Gastrocnemius medialis (tissue), 4 donors: Measurements from ENCODE around the gene C11orf91. TPM values are rescaled to one million over a fixed set of nuclear protein-coding genes. Genes with fewer than 3 reads are reported as not detected.

Experiments used
- ATAC-seq, 2 donors: fragments of 150-250 bp; one replicate each; pipeline ENCODE4 v1.9.1; 2016
- DNase-seq, 2 donors: peaks; one replicate each; pipeline ENCODE4 v3.0.0-alpha.2; 2019
- H3K27ac ChIP-seq, 4 donors: fragments of 200-600 bp; sonication (generic); 1 replicate in 1 of 4; 2 replicates in 3 of 4; pipeline ENCODE4 v1.5.1; 2016 to 2018; ENCODE audit warnings: mild to moderate bottlenecking in 2 of 4, moderate library complexity in 1 of 4
- H3K27me3 ChIP-seq, 3 donors: fragments of 200-600 bp; sonication (generic) in 2 of 3; 1 replicate in 1 of 3; 2 replicates in 2 of 3; pipeline versions ENCODE4 v1.5.1 to v1.6.0; 2016 to 2019; ENCODE audit warnings: mild to moderate bottlenecking in 1 of 3, moderate library complexity in 1 of 3
- H3K36me3 ChIP-seq, 2 donors: fragments of 200-600 bp; sonication (generic) in 1 of 2; one replicate each; pipeline ENCODE4 v1.5.1; 2017 to 2018
- H3K4me1 ChIP-seq, 2 donors: fragments of 200-600 bp; sonication (generic) in 1 of 2; one replicate each; pipeline ENCODE4 v1.5.1; 2016 to 2017; ENCODE audit warnings: mild to moderate bottlenecking in 2 of 2
- H3K4me3 ChIP-seq, 4 donors: fragments of 200-600 bp; sonication (generic) in 3 of 4; 1 replicate in 1 of 4; 2 replicates in 3 of 4; pipeline ENCODE4 v1.5.1; 2016 to 2019; ENCODE audit warnings: mild to moderate bottlenecking in 2 of 4
- H3K9me3 ChIP-seq, 3 donors: fragments of 200-600 bp; sonication (generic) in 2 of 3; 1 replicate in 1 of 3; 2 replicates in 2 of 3; pipeline ENCODE4 v1.5.1; 2016 to 2019
- POLR2A ChIP-seq, 2 donors: fragments of 450-650 bp; IDR thresholded peaks; one replicate each; pipeline ENCODE4 v1.6.1; 2017; ENCODE audit warnings: antibody characterized with exemption in 2 of 2, mild to moderate bottlenecking in 2 of 2, moderate library complexity in 2 of 2
- in situ Hi-C, 4 donors: fragments of 200-750 bp; cut with MboI; loops; one replicate each; pipeline versions ENCODE4 v1.15.0 to v1.8.0; 2017; ENCODE audit warnings: low sequenced_read_pairs in 4 of 4
- intact Hi-C: fragments of 100-400 bp; cut with DNase I; formaldehyde crosslinking; loops from one replicate; pipeline ENCODE4 v1.15.1; 2023; ENCODE audit warnings: low total_unique reads
- total RNA-seq, 4 donors: library from RNA; depleted of rRNA; stranded (reverse); fragments of >200 nt; gene quantifications; one replicate each; pipeline versions ENCODE4 v1.1.0 to v1.2.3, GENCODE V29; 2016
- TF ChIP-seq, protein P1 (sequence below), 5 experiments: fragments of 450-650 bp in 3 of 5; fragments of 200-600 bp in 2 of 5; sonication (generic) in 2 of 5; IDR thresholded peaks in 4 of 5; conservative IDR thresholded peaks in 1 of 5; 1 replicate in 4 of 5; 2 replicates in 1 of 5; pipeline ENCODE4 v1.5.1; 2016 to 2019; ENCODE audit warnings: antibody characterized with exemption in 5 of 5, mild to moderate bottlenecking in 3 of 5, moderate library complexity in 3 of 5

The C11orf91 gene
- total RNA-seq, 4 donors from 2014 or later, result not detected

DNA sequence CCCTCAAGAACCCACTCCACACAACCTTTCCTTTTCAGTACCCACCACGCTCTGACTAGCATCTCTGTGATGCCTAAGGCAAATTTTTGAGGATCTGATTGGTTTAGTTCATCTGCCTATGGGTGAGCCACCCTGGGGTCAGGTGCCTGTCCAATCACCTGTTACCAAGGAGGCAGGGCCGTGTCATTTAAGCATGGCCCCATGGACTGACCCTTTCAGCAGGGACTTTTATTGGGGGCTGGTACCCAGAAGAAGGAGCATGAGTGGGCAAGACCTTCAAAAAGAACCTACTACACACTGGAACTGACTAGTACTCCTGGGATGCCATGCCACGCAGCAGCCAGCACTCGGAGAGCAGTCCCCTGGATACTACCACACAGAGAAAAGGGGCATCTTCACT is 28.4 kb downstream of the C11orf91 start:
- Histone ChIP-seq H3K4me3 (no peak overlapping the region), H3K4me1 (peaks cover 8 to 13% of the 10 kb centered on the region in 2 donors), H3K9me3 (no peaks in the 10 kb centered on the region), H3K36me3 (no peaks in the 10 kb centered on the region), H3K27ac (no peak overlapping the region), H3K27me3 (no peaks in the 10 kb centered on the region)
- TF ChIP-seq, protein P1, sequence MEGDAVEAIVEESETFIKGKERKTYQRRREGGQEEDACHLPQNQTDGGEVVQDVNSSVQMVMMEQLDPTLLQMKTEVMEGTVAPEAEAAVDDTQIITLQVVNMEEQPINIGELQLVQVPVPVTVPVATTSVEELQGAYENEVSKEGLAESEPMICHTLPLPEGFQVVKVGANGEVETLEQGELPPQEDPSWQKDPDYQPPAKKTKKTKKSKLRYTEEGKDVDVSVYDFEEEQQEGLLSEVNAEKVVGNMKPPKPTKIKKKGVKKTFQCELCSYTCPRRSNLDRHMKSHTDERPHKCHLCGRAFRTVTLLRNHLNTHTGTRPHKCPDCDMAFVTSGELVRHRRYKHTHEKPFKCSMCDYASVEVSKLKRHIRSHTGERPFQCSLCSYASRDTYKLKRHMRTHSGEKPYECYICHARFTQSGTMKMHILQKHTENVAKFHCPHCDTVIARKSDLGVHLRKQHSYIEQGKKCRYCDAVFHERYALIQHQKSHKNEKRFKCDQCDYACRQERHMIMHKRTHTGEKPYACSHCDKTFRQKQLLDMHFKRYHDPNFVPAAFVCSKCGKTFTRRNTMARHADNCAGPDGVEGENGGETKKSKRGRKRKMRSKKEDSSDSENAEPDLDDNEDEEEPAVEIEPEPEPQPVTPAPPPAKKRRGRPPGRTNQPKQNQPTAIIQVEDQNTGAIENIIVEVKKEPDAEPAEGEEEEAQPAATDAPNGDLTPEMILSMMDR (IDR thresholded peaks at IDR 0.05 in 4 of 5, conservative IDR thresholded peaks at IDR 0.05 in 1 of 5), result no peak
- TF ChIP-seq POLR2A (IDR thresholded peaks at IDR 0.05), result no peak
- no peak for DNase-seq
- intact Hi-C loops (no loop called here), in situ Hi-C loops (no loop called here)
- no peak for ATAC-seq

DNA sequence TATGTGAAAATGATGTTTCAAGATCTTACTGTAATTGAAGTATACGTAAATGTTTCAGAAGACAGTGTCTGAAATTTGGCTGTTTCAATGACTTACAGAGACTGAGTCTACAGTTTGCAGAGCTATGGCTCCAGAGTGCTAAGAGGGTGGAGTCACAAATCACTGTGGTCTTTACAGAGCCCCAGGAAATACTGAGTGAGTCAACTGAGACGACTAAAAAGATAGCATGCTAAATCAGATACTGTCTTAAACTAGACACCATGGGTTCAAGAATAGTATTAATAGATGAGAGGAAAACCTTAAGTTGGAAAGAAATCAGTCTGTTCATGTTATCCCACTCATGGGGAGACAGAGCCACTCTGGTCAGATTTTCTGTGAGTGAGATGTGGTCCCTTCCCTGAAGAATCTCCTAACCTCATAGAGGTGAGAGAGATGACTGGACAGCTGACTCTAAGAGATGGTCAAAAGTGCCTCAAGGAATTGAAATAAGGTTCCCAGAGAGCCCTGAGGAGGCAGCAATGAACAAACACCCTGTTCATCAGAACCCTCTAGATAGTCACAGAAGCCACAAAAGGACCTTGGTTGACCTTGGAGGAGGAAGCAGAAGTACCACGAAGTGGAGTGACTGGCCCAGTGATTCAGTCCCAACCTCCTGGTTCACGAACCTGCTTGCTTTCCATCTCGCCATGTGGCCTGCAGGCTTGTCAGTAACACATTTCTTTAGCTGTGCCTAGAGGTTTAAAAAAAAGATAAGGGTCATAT is 30.2 kb downstream of the C11orf91 start:
- Histone ChIP-seq H3K36me3 (no peaks in the 10 kb centered on the region), H3K27me3 (no peaks in the 10 kb centered on the region), H3K9me3 (no peaks in the 10 kb centered on the region), H3K27ac (no peak overlapping the region), H3K4me1 (peaks cover 8 to 13% of the 10 kb centered on the region in 2 donors), H3K4me3 (no peak overlapping the region)
- intact Hi-C loops, result no loop called here
- ATAC-seq (no peak), DNase-seq (no peak)
- TF ChIP-seq, protein P1 (IDR thresholded peaks at IDR 0.05 in 4 of 5, conservative IDR thresholded peaks at IDR 0.05 in 1 of 5), result no peak
- TF ChIP-seq POLR2A (IDR thresholded peaks at IDR 0.05), result no peak
- in situ Hi-C loops, result no loop called here

DNA sequence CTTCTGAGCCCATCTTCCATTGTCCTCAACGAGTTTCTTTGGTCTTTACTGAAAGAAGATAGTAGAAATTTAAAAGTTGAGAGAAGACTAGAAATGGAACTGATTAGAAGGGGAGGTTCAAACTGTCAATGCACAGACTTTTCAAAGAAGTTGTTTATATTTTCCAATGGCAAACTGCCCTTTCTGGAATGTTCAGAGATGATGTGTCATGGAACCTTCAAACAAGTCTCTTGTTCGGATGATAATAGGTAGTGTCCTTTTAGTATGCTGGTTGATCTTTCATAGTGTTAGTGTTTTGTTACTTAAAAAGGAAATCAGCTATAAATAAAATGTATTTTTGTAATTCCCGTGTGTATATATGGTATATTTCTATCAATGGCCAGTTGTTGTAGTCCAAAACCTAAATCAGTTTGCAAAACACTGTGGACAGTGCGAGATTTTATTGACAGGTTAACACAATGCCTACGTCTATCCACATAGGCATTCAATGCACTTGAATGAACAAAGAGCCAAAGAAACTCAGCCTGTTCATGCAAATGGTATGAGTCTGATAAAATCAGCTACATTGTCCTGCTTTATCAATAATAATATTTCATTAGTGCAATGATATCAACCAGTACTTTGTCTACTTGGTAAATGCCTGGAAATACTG is 30.9 kb downstream of the C11orf91 start:
- Histone ChIP-seq H3K9me3 (no peaks in the 10 kb centered on the region), H3K4me3 (no peak overlapping the region), H3K4me1 (peaks cover 8 to 13% of the 10 kb centered on the region in 2 donors), H3K27ac (no peak overlapping the region), H3K27me3 (no peaks in the 10 kb centered on the region), H3K36me3 (no peaks in the 10 kb centered on the region)
- ATAC-seq, result no peak
- TF ChIP-seq, protein P1 (IDR thresholded peaks at IDR 0.05 in 4 of 5, conservative IDR thresholded peaks at IDR 0.05 in 1 of 5), result no peak
- TF ChIP-seq POLR2A (IDR thresholded peaks at IDR 0.05), result no peak
- no peak for DNase-seq
- intact Hi-C loops (no loop called here), in situ Hi-C loops (no loop called here)

DNA sequence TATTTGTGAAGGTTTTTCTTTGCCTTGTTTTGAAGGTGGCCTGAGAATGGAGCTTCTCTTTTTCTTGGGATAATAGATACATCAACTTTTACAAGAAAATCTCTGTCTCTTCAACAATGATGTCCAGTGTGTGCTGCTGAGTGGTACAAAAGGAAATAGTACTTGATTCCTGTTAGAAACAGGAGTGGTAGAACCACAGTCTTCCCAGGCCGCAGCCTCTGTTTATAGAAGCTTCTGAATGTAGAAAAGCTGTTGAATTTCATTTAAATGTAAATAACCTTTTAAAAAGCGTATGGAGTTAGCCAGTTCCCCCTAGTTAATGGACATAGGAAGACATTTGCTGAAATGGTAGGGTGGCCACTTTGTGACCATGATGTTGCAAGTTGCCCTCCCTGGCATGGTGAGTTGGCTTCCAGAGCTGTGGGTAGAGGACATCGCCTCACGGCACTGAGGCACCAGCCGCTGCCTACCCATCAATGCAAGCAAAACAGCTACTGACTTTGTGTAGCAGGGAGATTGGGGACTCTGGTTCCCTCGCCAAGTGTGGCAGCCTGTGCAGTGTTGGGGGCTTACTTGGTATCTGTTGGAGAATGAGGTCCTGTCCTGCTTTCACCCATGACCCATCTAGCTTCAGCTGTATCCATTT is 31.6 kb downstream of the C11orf91 start:
- Histone ChIP-seq H3K4me1 (peaks cover 8 to 13% of the 10 kb centered on the region in 2 donors), H3K9me3 (no peaks in the 10 kb centered on the region), H3K4me3 (no peak overlapping the region), H3K27ac (no peak overlapping the region), H3K27me3 (no peaks in the 10 kb centered on the region), H3K36me3 (no peaks in the 10 kb centered on the region)
- intact Hi-C loops, result no loop called here
- TF ChIP-seq POLR2A (IDR thresholded peaks at IDR 0.05), result no peak
- TF ChIP-seq, protein P1 (IDR thresholded peaks at IDR 0.05 in 4 of 5, conservative IDR thresholded peaks at IDR 0.05 in 1 of 5), result no peak
- DNase-seq, result no peak
- in situ Hi-C loops, result no loop called here
- ATAC-seq, result no peak
